SU-DHL-6 (cell line): ENCODE measurements around the gene NCKAP5.

ENCODE experiments used
- H2AFZ ChIP-seq: fragments of 200-600 bp; sonication (generic); 2 replicates; pipeline ENCODE4 v1.6.1; 2014; ENCODE audit warnings: low read depth, mild to moderate bottlenecking, moderate library complexity, mixed read lengths, antibody characterized with exemption, low read length; ENCODE audit not compliant: severe bottlenecking
- H3F3A ChIP-seq: fragments of 200-600 bp; shearing (Covaris generic); 2 replicates; pipeline ENCODE4 v1.6.0; 2016; ENCODE audit warnings: antibody characterized with exemption, mild to moderate bottlenecking; ENCODE audit not compliant: insufficient read depth
- H3K27ac ChIP-seq: fragments of 200-600 bp; sonication (generic); 2 replicates; pipeline ENCODE4 v1.5.1; 2016; ENCODE audit warnings: low read depth, mild to moderate bottlenecking, low read length, moderate library complexity, mixed read lengths
- H3K27me3 ChIP-seq: fragments of 200-600 bp; sonication (generic), shearing (Covaris generic); 2 replicates; pipeline ENCODE4 v1.6.0; 2014; ENCODE audit warnings: mild to moderate bottlenecking, low read length
- H3K36me3 ChIP-seq: fragments of 200-600 bp; sonication (generic); 2 replicates; pipeline ENCODE4 v1.6.1; 2014; ENCODE audit warnings: mild to moderate bottlenecking, low read length, mixed read lengths
- H3K4me2 ChIP-seq: fragments of 300-600, 200-600 bp; shearing (Covaris generic), sonication (generic); 2 replicates; pipeline ENCODE4 v1.6.0; 2014; ENCODE audit warnings: low read length, low read depth, mild to moderate bottlenecking; ENCODE audit not compliant: poor library complexity, severe bottlenecking
- H3K4me3 ChIP-seq: fragments of 200-600 bp; sonication (generic); 2 replicates; pipeline ENCODE4 v1.5.1; 2014; ENCODE audit warnings: antibody characterized with exemption, low read length, mild to moderate bottlenecking, mixed read lengths; ENCODE audit not compliant: insufficient read depth, poor library complexity, severe bottlenecking
- H3K79me2 ChIP-seq: fragments of 200-600 bp; sonication (generic); 2 replicates; pipeline ENCODE4 v1.6.1; 2014; ENCODE audit warnings: mild to moderate bottlenecking, low read length, moderate library complexity; ENCODE audit not compliant: insufficient read depth
- H3K9ac ChIP-seq: fragments of 200-600 bp; sonication (generic); 2 replicates; pipeline ENCODE4 v1.7.0; 2014; ENCODE audit warnings: mild to moderate bottlenecking, low read length
- H3K9me2 ChIP-seq: fragments of 200-600 bp; sonication (generic); replicated peaks from 2 replicates; pipeline ENCODE4 v1.6.1; 2014; ENCODE audit warnings: low read length; ENCODE audit not compliant: insufficient read depth
- H3K9me3 ChIP-seq: fragments of 200-600 bp; sonication (generic); 2 replicates; pipeline ENCODE4 v1.6.1; 2014; ENCODE audit warnings: low read length, mixed read lengths; ENCODE audit not compliant: insufficient read depth
- H4K20me1 ChIP-seq: fragments of 200-600 bp; sonication (generic); 2 replicates; pipeline ENCODE4 v1.6.1; 2014; ENCODE audit warnings: low read depth, mild to moderate bottlenecking, antibody characterized with exemption, low read length, moderate library complexity, mixed read lengths
- EZH2phosphoT487 ChIP-seq: fragments of 200-600 bp; sonication (generic), shearing (Covaris generic); conservative IDR thresholded peaks from 2 replicates; pipeline ENCODE4 v1.6.1; 2018; ENCODE audit warnings: mild to moderate bottlenecking, antibody characterized with exemption, low read length, moderate library complexity, mixed read lengths
- TF ChIP-seq, protein P1 (sequence below): fragments of 200-600 bp; sonication (generic); IDR thresholded peaks from one replicate; pipeline ENCODE4 v1.5.1; 2017; ENCODE audit warnings: antibody characterized with exemption, mild to moderate bottlenecking, low read length, moderate library complexity; ENCODE audit not compliant: insufficient read depth, poor library complexity, severe bottlenecking

The NCKAP5 gene

DNA sequence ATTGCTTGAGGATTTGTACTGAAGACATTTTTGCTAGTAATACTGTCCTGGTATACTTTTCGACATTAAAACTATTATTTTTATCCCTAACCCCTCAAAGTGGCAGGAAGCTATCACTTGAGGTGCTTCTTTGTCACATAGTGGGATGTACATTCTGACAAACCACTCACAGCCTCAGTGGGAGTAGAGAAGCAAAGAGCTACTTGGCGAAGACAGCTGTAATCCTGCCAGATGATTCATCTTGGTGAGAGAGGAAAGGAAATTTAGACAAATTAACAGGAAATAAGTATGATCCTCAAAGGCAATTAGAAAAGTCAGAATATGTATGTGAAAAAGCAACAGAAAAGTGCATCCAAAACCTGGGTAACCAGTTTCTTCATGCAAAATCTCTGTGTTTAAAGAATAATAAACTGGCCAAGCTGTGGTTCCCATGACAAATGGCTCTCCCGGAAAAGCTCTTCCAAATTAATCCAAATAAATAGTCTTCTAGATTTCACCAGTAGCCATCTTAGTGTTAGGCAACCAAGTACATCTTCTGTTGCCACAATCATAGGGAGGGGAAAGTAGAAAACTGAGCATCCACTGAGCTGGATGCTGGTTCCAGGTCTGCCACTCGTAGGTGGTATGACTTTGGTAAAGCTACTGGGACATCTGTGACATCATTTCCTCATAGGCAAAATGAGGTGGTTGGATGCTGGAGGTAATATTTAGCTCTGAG is 590.3 kb downstream of the NCKAP5 start:
- no peak overlapping the region for H3K9ac ChIP-seq
- H3K9me2 ChIP-seq: no peaks in the 10 kb centered on the region
- H3K4me3 ChIP-seq: no peak overlapping the region
- no peaks in the 10 kb centered on the region for H3K79me2 ChIP-seq
- no peak overlapping the region for H3K4me2 ChIP-seq
- TF ChIP-seq, protein P1, sequence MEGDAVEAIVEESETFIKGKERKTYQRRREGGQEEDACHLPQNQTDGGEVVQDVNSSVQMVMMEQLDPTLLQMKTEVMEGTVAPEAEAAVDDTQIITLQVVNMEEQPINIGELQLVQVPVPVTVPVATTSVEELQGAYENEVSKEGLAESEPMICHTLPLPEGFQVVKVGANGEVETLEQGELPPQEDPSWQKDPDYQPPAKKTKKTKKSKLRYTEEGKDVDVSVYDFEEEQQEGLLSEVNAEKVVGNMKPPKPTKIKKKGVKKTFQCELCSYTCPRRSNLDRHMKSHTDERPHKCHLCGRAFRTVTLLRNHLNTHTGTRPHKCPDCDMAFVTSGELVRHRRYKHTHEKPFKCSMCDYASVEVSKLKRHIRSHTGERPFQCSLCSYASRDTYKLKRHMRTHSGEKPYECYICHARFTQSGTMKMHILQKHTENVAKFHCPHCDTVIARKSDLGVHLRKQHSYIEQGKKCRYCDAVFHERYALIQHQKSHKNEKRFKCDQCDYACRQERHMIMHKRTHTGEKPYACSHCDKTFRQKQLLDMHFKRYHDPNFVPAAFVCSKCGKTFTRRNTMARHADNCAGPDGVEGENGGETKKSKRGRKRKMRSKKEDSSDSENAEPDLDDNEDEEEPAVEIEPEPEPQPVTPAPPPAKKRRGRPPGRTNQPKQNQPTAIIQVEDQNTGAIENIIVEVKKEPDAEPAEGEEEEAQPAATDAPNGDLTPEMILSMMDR: no peak
- TF ChIP-seq EZH2phosphoT487: no peak
- no peaks in the 10 kb centered on the region for H3F3A ChIP-seq
- no peak overlapping the region for H2AFZ ChIP-seq
- no peaks in the 10 kb centered on the region for H3K27me3 ChIP-seq
- H3K36me3 ChIP-seq: no peaks in the 10 kb centered on the region
- no peak overlapping the region for H3K27ac ChIP-seq
- H3K9me3 ChIP-seq: no peaks in the 10 kb centered on the region
- H4K20me1 ChIP-seq: no peaks in the 10 kb centered on the region

DNA sequence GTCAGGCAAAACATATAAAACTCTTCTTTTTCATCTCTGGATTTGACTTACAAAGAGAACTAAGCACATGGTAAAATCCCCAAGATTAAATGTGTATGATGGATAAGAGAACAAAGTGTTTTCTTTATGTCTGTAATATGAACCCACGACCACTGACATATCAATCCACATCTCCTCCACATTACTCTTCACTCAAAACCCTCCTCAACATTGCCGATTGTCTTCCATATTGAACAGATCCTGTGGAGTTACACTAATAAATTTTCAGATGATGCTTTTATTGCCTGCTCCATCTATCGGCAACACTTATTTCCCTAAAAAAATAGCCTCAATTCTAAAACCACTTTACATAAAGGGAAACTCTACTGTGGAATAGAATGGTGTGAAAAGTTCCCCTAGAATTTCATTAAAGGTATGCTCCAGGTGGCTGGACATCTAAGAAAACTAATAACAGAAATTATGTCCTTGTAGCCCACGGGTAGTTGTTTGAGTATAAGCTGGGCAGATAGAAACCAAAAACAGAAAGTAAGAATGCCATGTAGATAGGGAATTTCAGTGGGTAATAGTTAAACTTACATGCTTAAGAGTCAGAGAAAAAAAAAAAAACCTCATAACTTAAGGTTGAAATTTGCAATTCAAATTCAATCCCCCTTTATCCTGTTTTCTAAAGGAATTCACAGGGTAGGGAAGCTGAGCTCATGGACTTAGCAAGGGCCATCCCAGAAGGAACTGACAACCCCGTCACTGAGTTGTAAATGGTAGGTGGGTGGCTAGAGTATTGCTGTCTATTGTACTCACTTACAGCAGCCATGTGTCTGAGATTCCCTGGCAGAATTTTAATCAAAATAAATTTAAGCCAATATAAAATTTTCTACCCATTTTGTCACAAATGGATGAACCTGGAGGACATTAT is 592.8 kb downstream of the NCKAP5 start:
- Histone ChIP-seq H3K9me2 (no peaks in the 10 kb centered on the region), H3K9me3 (no peaks in the 10 kb centered on the region)

DNA sequence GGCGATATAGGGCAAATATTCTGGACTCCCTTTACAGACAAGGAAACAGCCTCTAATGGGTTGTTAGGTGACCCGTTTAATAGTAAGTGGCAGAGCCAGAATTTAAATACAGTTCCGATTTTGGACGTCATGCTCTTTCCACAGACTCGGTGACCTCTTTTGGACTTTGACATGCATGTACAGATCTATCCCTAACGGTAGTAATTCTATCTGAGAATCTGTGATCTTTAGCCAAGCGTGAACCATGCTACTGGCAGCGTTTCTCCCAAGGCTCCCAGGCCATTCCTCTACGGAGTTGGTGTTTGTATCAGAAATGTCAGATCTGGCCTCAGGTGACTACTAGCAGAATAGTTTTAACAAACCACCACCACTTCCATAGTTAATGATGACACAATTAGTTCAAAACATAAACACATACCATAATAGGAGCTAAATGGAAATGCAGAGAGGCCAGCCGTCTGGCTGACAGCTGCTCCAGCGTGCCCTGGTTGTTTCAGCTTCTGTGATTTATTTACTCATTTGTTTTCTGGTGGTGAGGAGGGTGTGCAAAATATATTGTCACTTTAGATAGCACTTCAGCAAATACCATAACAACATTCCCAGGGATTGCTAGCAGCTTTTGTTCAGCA is 593.7 kb downstream of the NCKAP5 start:
- H3K9me2 ChIP-seq: no peaks in the 10 kb centered on the region
- H3K27me3 ChIP-seq: no peaks in the 10 kb centered on the region
- H3K36me3 ChIP-seq: no peaks in the 10 kb centered on the region
- H3K79me2 ChIP-seq: no peaks in the 10 kb centered on the region
- no peak overlapping the region for H3K9ac ChIP-seq
- no peak overlapping the region for H3K4me3 ChIP-seq
- no peak overlapping the region for H2AFZ ChIP-seq
- TF ChIP-seq, protein P1: no peak
- no peak for TF ChIP-seq EZH2phosphoT487
- no peaks in the 10 kb centered on the region for H3K9me3 ChIP-seq
- H4K20me1 ChIP-seq: no peaks in the 10 kb centered on the region
- no peaks in the 10 kb centered on the region for H3F3A ChIP-seq
- no peak overlapping the region for H3K4me2 ChIP-seq
- H3K27ac ChIP-seq: no peak overlapping the region

More for the DNA sequence above, 592.8 kb downstream of the NCKAP5 start:
- Histone ChIP-seq H3K4me2 (no peak overlapping the region), H3K27ac (no peak overlapping the region), H3K4me3 (no peak overlapping the region), H2AFZ (no peak overlapping the region), H3K27me3 (no peaks in the 10 kb centered on the region), H3K9ac (no peak overlapping the region), H3F3A (no peaks in the 10 kb centered on the region), H3K79me2 (no peaks in the 10 kb centered on the region), H3K36me3 (no peaks in the 10 kb centered on the region), H4K20me1 (no peaks in the 10 kb centered on the region)
- TF ChIP-seq EZH2phosphoT487: no peak
- TF ChIP-seq, protein P1: no peak
